ENCODE results near the gene LPCAT2.

- TF ChIP-seq CTCF (IDR thresholded peaks at IDR 0.05), result no peak
- peak; percentile 41; the same call in 1 of the 2 replicates for TF ChIP-seq POLR2AphosphoS5 (IDR thresholded peaks at IDR 0.05; ENCODE audit: low read depth, low read length)
- no peak for TF ChIP-seq SIN3A (IDR thresholded peaks at IDR 0.05; ENCODE audit: borderline replicate concordance, insufficient read depth, low read depth, low read length)
- no peak for TF ChIP-seq REST (IDR thresholded peaks at IDR 0.05; ENCODE audit: insufficient read depth in 1 of 2, low read depth in 2 of 2, low read length in 1 of 2)
Measured at GRCh38 chr16:55502801-55503366, 6.0 kb upstream of the LPCAT2 start.

All from Panc1 (cell line).